GM19240 (cell line): ENCODE measurements around the gene PDCD6IP.

Experiments
- DNase-seq: peaks from one replicate; pipeline ENCODE4 v3.0.0; 2011; ENCODE audit warnings: low spot score; ENCODE audit not compliant: insufficient read length

The PDCD6IP gene

GRCh38 chr3:33892655-33893054 lies 94.2 kb downstream of the PDCD6IP start:
- no peak for DNase-seq

- no peak for DNase-seq
Observed at GRCh38 chr3:33895658-33896057, 97.2 kb downstream of the PDCD6IP start.

GRCh38 chr3:33897306-33897705 lies 98.9 kb downstream of the PDCD6IP start:
- no peak for DNase-seq

- no peak for DNase-seq
Observed at GRCh38 chr3:33898901-33899300, 100.5 kb downstream of the PDCD6IP start.

GRCh38 chr3:33900440-33900808 lies 102.0 kb downstream of the PDCD6IP start:
- no peak for DNase-seq

- DNase-seq = no peak
Observed at GRCh38 chr3:33900809-33901505, 102.5 kb downstream of the PDCD6IP start.

GRCh38 chr3:33901862-33902563 lies 103.6 kb downstream of the PDCD6IP start:
- no peak for DNase-seq

GRCh38 chr3:33904730-33905129 lies 106.3 kb downstream of the PDCD6IP start:
- DNase-seq = no peak

GRCh38 chr3:33908250-33908851 lies 109.9 kb downstream of the PDCD6IP start:
- DNase-seq = no peak

GRCh38 chr3:33909547-33909946 lies 111.1 kb downstream of the PDCD6IP start:
- no peak for DNase-seq

GRCh38 chr3:33910031-33910430 lies 111.6 kb downstream of the PDCD6IP start:
- DNase-seq = no peak

GRCh38 chr3:33911525-33912322 lies 113.3 kb downstream of the PDCD6IP start:
- DNase-seq = no peak

GRCh38 chr3:33914212-33914611 lies 115.8 kb downstream of the PDCD6IP start:
- no peak for DNase-seq

- no peak for DNase-seq
Observed at GRCh38 chr3:33914731-33915379, 116.4 kb downstream of the PDCD6IP start.

- DNase-seq = no peak
Observed at GRCh38 chr3:33915796-33916546, 117.5 kb downstream of the PDCD6IP start.

- no peak for DNase-seq
Observed at GRCh38 chr3:33918126-33918756, 119.8 kb downstream of the PDCD6IP start.
